ENCODE results near the gene CNOT10.
A peak's percentile ranks its signal among the peaks of the same experiment; 100 is the strongest.
"Not testable (repeated sequence)": the region's sequence is repeated elsewhere in the genome, so short reads cannot be mapped to it uniquely, and the experiment has no call there.

Gene CNOT10

DNA sequence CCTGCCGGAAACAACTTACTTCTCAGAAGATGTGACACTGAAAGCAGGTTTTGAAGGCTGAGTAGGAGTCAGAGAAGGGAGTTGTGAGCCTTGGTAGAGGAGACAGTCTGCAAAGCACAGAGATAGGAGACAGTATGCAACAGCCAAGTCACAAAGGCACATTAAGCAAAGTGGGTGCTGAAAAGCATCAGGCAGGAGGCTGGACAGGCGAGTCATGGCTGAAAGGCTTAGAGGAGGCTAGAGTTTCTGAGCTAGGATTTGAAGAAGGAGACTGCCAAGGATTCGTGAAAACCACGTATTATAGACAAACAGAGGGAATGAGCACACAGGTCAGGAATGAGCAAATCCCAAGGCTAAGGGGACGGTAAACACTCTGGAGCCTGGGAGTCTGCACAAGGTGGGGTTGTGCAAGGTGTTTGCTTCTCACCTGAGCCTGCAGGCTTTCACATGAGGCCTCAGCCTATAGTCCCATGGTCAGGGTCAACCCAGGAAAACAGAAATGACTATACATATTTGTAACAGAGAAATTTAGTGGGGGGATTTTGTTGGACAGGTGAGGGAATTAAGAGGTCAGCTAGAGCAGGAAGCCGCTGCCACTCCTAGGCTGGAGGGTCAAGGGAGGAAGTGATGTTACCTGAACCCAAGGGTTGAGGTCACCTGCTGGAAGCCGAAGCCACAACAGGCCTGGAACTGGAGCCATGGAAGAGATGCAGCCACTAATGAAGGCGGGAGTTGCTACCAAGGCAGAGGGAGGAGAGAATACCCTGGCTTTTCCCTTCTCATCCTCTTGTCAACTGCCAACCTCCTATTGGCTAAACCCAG, 109.7 kb downstream of the CNOT10 start:
- in situ Hi-C loops (cut with HindIII; ENCODE audit: low pct_unique_long_range_greater_than_20kb, low sequenced_read_pairs) = no loop called here
- TF ChIP-seq JUND (IDR thresholded peaks at IDR 0.05; ENCODE audit: low read depth) = no peak
- peak; percentile 49 to 85 for DNase-seq (ENCODE audit: low read depth in 1 of 2, low spot score in 1 of 2)

DNA sequence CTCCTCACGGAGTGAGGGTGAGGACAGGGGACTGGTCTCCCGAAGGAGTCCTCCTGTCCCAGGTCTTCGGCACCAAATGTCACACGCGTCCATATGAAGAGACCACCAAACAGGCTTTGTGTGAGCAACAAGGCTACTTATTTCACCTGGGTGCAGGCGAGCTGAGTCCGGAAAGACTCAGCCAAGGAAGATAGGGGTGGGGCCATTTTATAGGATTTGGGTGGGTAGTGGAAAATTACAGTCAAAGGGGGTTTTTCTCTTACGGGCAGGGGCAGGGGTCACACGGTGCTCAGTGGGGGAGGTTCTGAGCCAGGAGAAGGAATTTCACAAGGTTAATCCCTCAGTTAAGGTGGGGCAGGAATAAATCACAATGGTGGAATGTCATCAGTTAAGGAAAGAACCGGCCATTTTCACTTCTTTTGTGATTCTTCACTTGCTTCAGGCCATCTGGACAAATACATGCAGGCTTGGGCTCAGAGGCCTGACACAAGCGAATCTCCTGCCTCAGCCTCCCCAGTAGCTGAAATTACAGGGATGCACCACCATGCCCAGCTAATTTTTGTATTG, 111.5 kb downstream of the CNOT10 start:
- in situ Hi-C loops (cut with HindIII; ENCODE audit: low pct_unique_long_range_greater_than_20kb, low sequenced_read_pairs); DNase-seq (ENCODE audit: low read depth in 1 of 2, low spot score in 1 of 2): not testable (repeated sequence)

DNA sequence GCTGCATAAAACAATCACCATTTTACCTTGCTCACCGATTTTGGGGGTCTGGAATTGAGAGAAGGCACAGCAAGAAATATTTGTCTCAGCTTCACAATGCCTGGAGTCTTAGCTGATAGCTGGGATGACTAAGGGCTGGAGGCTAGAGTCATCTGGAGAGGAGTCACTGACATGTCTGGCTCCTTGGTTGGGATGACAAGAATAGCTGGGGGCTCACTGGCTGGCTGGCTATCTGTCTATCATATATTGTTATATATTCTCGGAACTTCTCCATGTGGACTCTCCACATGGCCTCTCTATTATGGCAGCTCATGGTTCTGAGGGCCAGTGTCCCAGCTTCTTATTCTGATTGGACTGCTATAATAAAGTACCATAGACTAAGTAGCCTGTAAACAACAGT, 112.8 kb downstream of the CNOT10 start:
- DNase-seq (ENCODE audit: low read depth in 1 of 2, low spot score in 1 of 2) = no peak
- in situ Hi-C loops (cut with HindIII; ENCODE audit: low pct_unique_long_range_greater_than_20kb, low sequenced_read_pairs) = no loop called here
- no peak for TF ChIP-seq JUND (IDR thresholded peaks at IDR 0.05; ENCODE audit: low read depth)

DNA sequence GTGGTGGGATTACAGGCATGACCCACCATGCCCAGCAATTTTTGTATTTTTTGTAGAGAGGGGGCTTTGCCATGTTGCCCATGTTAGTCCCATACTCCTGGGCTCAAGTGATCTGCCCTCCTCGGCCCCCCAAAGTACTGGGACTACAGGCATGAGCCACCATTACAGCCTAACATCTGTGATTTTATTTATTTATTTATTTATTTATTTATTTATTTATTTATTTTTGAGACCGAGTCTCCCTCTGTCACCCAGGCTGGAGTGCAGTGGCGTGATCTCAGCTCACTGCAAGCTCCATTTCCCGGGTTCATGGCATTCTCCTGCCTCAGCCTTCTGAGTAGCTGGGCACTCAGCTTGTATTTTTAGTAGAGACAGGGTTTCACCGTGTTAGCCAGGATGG, 116.5 kb downstream of the CNOT10 start:
- in situ Hi-C loops (cut with HindIII; ENCODE audit: low pct_unique_long_range_greater_than_20kb, low sequenced_read_pairs) = not testable (repeated sequence)

DNA sequence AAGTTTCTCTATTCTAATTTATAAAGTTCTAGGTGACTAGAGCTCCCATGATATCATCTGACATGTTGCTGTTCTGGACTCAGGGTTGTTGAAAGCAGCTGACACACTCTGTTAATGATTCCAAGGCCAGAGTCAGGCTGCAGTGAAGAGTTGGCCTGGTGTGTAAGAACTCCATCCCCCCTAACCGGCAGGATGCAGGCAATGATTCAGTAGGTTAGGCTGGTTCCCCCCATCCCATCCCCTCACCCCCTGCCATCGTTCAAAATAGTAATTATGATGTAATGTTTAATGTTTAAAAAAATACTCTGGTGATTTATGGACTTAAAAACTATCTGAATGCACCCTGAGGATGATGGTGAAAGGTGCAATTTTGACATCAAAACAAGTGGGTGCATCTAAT, 128.2 kb downstream of the CNOT10 start:
- no peak for DNase-seq (ENCODE audit: low read depth in 1 of 2, low spot score in 1 of 2)
- in situ Hi-C loops (cut with HindIII; ENCODE audit: low pct_unique_long_range_greater_than_20kb, low sequenced_read_pairs) = no loop called here
- TF ChIP-seq JUND (IDR thresholded peaks at IDR 0.05; ENCODE audit: low read depth) = no peak

More for the DNA sequence above, 116.5 kb downstream of the CNOT10 start:
- not testable (repeated sequence) for DNase-seq (ENCODE audit: low read depth in 1 of 2, low spot score in 1 of 2)

DNA sequence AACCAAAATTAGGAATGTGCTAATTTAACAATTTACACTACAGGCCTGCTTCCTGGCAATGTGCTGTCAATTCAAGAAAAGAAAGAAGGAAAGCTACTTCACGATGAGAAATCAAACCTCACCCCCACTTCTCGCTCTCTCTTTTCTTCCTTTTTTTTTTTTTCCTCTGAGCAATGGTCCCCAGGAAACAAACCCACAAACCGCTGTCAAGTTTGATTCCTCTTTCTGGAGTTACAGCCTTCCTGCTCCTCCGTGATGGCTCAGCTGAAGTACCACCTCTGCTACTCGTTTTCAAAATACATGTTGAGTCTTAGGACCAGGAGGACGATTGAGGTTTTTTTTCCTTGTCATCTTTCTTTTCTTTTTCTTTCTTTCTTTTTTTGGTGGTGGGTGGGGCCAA, 129.4 kb downstream of the CNOT10 start:
- DNase-seq (ENCODE audit: low read depth in 1 of 2, low spot score in 1 of 2) = no peak
- no peak for TF ChIP-seq JUND (IDR thresholded peaks at IDR 0.05; ENCODE audit: low read depth)
- in situ Hi-C loops (cut with HindIII; ENCODE audit: low pct_unique_long_range_greater_than_20kb, low sequenced_read_pairs) = no loop called here

DNA sequence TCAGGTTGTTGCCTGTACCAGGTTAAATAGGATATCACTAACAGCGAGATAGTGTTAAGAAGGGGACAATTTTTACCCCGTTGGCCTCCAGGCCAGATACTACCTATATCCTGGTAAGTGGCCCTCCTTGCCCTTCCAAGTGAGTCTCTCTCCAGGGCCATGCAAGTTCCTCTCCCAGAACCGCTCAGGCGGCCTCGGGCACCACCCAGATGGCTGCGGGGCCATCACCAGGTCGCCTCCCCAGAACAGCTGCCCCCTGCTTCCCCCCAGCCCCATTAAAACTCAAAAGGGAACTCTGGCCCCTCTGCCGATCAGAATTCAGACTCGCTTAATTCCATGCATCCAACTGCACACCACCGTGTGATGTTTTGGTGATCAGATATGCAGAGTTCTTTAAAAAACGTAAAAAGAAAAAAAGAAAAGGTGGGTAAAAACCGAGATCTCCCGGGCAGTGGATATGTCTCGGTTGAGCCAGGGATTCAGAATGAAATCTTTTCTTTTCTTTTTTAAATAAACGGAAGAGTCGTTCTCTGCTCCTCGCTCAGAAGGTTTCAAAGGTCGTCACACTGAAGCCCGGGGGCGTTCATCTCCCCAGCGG, 131.0 kb downstream of the CNOT10 start:
- no peak for TF ChIP-seq JUND (IDR thresholded peaks at IDR 0.05; ENCODE audit: low read depth)

DNA sequence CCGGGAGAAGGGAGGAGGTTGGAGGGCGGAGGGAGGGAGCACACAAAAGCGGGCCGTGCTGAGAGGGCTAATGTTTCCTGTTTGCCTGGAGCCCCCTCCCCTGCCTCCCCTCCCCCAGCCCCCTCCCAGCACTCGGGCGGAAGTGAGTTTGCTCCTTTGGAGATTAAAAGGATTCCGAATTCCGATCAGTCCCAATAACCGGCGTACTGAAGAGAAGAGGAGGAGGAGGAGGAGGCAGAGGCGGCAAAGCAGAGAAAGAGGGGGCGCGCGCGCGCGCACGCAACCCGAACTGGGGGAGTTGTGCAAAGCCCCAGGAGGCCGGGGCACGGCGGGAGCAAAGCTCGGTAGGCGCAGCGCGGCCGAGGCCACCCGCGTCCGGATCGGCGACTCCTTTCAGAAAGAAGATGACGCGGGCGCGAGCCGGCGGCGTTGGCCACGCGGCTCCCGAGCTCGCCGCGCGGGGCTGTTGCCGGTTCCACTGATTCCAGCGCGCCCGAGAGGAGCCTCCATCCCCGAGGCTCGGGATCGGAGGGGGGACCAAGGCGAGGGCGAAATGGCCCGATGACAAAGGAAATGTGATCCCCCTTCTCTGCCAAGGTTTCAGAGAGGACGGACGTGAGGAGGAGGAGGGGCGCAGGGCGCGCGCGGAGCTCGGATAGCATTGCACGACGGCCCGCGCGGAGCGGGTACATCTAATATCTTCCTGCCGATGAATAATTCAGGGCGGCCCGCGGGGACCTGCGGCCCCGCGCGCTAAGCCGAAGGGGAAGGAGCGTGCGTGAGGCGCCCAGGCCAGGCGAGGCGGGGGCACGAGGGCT, 131.7 kb downstream of the CNOT10 start:
- no peak for TF ChIP-seq JUND (IDR thresholded peaks at IDR 0.05; ENCODE audit: low read depth)
- in situ Hi-C loops (cut with HindIII; ENCODE audit: low pct_unique_long_range_greater_than_20kb, low sequenced_read_pairs) = no loop called here
- DNase-seq (ENCODE audit: low read depth in 1 of 2, low spot score in 1 of 2) = no peak

More for the DNA sequence above, 131.0 kb downstream of the CNOT10 start:
- in situ Hi-C loops (cut with HindIII; ENCODE audit: low pct_unique_long_range_greater_than_20kb, low sequenced_read_pairs) = no loop called here
- no peak for DNase-seq (ENCODE audit: low read depth in 1 of 2, low spot score in 1 of 2)

DNA sequence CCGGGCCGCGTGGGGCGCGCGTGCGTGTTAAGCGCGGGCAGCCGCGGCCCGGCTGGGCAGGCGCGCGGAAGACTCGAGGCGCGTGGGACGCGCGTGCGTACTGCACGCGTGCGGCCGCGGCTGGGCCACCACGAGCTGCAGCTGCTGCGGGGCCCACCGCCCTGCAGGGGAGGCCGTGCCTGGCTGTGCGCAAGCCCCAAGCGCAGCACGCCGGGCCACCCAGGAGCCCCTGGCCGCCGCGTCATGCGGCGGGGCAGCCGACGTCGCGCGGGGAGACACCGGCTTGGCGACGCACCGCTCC, 132.2 kb downstream of the CNOT10 start:
- in situ Hi-C loops (cut with HindIII; ENCODE audit: low pct_unique_long_range_greater_than_20kb, low sequenced_read_pairs) = no loop called here
- TF ChIP-seq JUND (IDR thresholded peaks at IDR 0.05; ENCODE audit: low read depth) = no peak
- no peak for DNase-seq (ENCODE audit: low read depth in 1 of 2, low spot score in 1 of 2)

DNA sequence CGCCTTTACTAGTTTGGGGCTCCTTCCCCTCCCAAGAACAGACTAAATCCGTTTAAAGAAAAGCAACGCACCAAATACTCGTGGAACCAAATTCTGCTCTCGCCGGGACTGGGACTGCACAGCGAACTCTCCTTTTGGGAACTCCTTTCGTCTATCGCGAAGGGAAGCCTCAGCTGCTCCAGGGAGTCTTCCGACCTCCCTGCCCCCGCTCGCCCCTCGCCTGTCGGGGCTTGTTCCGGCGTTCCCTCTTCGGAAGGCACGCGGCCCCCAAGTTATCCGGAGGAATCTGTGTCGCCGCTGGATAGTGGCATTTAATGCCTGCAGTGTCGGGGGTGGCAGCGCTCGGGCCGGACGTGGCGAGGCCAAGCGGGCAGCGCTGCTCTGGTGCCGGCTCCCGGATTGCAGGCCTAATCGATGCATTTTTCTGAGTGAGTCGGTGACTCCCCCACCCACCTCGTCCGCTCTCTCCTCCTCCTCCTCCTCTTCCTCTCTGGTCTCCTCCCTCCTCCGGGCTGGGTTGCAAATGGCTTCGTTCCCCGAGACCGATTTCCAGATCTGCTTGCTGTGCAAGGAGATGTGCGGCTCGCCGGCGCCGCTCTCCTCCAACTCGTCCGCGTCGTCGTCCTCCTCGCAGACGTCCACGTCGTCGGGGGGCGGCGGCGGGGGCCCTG, 132.7 kb downstream of the CNOT10 start, which contains the start of gene TRIM71:
TRIM71 (plus strand) TSS at position 440 of the 671 bp plus-strand sequence; CDS start at position 524, 84 bp downstream.
- DNase-seq (ENCODE audit: low read depth in 1 of 2, low spot score in 1 of 2) = no peak
- TF ChIP-seq JUND (IDR thresholded peaks at IDR 0.05; ENCODE audit: low read depth) = no peak
- in situ Hi-C loops (cut with HindIII; ENCODE audit: low pct_unique_long_range_greater_than_20kb, low sequenced_read_pairs) = no loop called here

DNA sequence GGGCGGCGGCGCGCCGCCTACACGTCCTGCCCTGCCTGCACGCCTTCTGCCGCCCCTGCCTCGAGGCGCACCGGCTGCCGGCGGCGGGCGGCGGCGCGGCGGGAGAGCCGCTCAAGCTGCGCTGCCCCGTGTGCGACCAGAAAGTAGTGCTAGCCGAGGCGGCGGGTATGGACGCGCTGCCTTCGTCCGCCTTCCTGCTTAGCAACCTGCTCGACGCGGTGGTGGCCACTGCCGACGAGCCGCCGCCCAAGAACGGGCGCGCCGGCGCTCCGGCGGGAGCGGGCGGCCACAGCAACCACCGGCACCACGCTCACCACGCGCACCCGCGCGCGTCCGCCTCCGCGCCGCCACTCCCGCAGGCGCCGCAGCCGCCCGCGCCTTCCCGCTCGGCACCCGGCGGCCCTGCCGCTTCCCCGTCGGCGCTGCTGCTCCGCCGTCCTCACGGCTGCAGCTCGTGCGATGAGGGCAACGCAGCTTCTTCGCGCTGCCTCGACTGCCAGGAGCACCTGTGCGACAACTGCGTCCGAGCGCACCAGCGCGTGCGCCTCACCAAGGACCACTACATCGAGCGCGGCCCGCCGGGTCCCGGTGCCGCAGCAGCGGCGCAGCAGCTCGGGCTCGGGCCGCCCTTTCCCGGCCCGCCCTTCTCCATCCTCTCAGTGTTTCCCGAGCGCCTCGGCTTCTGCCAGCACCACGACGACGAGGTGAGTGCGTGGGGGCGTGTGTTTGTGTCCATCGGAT, 133.4 kb downstream of the CNOT10 start:
- TF ChIP-seq JUND (IDR thresholded peaks at IDR 0.05; ENCODE audit: low read depth) = no peak
- in situ Hi-C loops (cut with HindIII; ENCODE audit: low pct_unique_long_range_greater_than_20kb, low sequenced_read_pairs) = no loop called here
- DNase-seq (ENCODE audit: low read depth in 1 of 2, low spot score in 1 of 2) = no peak

Measured in T47D (cell line).